CD4-positive, alpha-beta T cell treated with Interferon gamma for 1 hour (primary cell): Measurements from ENCODE around the gene ZNF518B.

Experiments used
- DNase-seq: peaks from one replicate; pipeline ENCODE4 v3.0.0-alpha.2; 2020

Gene ZNF518B, protein sequence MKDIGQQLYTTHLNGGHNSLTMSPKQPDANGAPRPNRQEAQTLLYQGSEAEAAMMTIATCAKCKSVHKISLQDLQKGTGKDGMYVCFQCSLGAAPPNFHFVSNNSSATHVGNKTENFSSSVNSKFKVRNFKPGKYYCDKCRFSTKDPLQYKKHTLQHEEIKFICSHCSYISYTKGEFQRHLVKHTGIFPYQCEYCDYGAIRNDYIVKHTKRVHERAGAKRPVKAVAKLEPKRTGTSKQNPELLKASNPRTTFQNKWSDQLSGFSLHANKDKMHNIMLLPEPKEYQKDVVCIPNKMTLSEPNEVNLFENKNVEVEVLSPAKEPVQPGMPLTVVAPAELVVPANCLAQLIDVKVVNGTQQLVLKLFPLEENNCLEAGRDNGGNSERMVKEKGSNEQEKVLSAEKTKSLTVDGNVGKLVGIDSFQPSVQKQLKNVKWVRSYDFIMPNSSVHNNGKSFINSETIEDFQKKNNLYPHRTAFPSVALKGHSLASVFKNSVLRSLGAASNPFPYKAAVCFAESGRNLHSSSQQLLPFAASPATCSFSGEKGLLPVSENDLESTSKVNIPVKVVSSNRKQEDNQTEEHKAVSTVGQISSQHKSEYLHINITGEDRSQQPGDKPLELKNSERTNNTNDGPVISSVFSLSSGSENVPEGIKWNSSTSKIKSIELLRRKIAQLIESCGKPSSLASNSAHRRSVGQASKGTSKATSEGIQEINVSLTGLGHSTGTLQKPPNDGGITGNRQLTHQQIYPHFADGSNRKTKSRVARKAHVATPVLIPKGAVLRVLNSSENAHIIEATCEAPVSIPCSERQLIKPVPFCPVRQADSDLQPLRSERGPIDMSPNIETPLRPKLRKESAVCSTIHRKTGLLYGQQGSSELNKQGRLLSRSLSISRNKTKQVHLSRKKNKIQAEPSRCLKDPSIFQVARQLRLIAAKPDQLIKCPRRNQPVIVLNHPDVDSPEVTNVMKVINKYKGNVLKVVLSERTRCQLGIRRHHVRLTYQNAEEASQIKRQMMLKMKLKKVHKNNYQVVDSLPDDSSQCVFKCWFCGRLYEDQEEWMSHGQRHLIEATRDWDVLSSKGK

DNA sequence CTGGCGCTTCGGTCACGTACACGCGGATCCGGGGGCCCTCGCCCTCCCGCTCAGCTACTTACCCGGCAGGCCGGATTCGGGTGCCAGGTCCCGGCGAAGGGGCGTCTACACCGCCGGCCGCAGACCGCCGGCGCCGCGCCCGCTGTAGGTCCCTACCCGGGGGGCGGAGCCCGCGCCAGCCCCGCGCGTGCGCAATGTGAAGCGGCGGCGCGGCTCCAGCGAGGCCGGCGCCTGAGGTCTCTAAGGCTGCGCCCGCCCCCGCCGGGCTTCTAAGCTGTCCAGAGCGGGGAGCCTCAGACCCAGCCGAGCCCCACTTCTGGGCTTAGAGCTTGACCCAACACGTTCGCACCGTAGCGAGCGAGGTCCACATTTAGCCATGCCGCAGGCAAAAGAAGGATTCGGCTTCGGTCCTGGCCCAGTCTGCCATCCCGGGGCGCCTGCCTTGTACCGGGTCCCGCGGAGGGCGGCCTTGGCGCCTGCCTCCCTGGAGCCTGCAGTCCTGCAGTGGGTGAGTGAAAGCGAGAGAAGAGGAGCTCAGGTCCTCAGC lies at the start of gene ZNF518B:
TSS of gene ZNF518B (minus strand) at position 172 of the 547 bp plus-strand sequence. CDS start 11,098 bp downstream, outside the sequence.
- DNase-seq = peak; percentile 83

DNA sequence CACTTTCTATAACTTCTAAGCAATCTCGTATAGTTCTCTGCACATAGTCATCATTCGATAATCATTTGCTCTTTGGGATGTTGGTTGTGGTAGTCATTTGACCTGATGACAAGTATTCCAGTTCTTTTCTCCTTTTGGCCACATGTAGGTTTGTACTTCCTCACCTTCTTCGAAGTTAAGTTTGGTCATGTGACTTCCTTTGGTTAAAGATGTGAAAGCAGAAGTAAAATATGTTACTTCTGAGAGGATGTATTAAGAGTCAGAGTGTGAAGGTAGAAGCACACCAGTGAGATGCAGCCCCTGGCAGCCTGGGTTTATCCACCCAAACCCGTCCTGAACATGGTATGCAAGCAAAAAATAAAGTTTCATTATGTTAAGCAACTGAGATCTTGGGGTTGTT lies 48.9 kb upstream of the ZNF518B start:
- DNase-seq = no peak

DNA sequence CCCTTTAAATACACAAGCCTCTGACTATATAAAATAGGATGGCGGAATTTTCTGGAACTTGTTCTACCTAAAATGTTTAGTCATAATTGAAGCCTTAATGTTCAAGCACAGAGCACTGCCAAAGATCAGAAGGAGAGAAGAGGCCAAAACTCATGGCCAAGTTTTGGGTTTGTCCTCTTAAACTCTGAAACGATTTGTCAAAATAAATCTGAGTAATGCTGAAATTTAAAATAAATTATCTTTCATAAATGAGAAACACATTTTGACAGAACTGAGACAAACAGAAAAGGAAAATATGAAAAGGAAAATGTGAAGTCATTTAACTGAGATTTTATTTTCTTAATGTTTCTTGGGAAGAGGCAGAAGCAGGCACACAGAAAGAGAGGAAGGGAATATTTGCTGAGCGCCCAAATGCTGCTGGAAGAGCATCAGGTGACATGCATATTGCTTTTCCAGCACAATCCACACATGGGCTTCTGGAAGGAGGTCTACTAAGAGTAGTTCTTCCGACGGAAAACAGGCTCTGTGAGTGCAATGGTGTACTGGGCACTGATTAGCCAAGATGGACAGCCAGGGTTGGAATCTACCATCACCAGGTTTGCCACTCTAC lies 47.4 kb upstream of the ZNF518B start:
- DNase-seq = no peak

DNA sequence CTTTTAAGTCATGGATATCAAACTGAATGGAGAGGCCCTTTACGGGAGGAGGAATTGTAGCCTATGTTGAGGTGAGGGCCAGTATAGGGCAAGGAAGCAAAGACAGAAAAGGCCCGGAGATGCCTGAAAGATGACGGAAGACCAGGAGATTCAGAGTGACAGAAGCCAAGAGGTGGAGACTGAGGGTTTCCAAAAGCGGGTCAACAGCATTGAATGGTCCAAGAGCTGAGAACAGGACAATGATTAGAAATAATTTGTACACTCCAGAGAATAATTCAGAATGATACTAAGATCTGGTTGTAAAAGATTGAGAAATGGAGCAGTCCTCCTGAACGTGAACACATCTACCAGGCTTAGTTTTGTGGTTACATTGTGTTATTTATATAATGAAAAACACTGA lies 45.5 kb upstream of the ZNF518B start:
- DNase-seq = no peak

DNA sequence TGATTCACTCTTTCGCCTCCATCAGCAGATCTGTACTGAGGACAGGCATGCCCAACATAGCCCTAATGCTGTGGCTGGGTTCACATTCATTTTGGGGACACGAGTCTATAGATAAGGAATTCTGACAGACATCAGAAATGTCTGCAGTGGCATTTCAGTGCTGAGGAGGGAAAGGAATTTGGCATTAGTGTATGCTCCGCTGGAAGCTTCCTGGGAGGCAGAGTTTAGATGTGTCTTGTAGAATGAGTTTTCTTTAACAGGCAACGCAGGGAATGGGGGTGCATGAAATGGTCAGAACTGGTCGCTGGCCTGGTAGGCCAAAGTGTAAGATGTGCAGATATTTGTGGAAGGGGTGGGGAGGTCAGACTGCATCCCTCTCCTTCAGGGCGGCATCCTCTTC lies 43.5 kb upstream of the ZNF518B start:
- DNase-seq = no peak

DNA sequence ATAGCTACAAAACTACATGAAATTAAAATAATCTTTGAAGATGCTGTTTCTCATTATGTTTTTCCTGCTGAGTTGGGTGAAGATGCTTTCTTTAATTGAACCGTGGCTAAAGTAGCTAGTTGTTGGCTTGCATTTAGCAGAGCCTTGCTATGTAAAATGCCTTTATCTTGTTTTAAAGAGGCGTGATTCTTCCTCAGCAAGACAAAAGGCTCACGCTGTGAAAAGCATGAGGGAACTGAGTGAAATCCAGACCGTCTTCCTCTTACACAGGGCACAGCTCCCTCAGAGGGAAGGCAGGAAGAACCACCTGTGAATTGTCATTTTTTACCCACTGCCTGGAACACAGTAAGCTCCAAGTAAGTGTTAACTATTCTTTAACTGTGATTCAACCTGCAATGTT lies 39.0 kb upstream of the ZNF518B start:
- no peak for DNase-seq

DNA sequence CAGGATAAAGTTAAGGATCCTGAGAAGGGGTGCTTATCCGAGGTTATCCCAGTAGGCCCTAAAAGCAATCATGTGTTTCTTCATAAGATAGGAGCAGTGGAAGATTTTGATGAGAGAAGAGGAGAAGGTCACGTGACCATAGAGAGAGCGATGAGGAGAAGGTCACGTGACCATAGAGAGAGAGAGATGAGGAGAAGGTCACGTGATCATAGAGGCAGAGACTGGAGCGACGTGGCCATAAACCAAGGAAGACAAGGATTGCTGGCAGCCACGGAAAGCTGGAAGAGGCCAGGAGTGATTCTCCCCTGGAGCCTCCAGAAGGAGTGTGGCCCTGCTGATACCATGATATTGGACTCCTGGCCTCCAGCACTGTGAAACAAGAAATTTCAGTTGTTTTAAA lies 38.4 kb upstream of the ZNF518B start:
- DNase-seq = no peak

DNA sequence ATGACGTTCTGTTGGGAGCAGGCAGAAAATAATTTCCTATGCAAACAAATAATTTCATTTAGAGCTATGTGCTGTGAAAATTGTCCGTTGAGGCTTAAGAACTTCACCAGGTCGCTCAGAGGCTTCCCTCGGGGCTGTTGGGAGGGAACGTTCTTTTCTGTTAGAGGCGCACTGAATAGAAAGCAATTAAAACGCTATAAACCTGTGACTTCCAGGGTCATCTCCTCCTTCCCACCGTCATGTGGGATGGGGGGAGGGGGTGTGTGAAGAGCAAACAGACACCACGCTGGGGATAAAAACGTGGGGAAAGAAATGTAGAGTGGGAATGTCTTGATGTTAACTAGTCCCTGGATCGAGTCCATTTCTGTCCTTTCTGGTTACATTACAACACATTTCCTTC lies 35.2 kb upstream of the ZNF518B start:
- no peak for DNase-seq

DNA sequence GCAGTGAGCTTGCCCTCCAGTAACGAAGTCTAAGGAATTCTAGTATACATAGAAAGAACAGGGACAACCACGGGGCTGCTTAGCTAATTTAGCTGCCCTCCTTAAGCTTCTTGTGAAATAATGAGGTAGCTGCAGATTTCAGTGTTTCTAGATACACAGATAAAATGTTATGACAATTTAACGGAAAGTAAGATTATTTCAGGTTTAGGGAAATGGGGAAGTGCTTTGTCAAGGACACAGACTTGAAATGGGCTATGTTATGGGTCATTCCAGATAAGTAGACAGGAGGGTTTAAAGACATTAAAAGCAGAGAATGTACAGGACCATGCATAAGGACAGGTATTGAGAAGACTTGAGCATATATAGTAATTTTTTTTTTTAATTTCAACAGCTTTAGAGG lies 34.2 kb upstream of the ZNF518B start:
- no peak for DNase-seq

DNA sequence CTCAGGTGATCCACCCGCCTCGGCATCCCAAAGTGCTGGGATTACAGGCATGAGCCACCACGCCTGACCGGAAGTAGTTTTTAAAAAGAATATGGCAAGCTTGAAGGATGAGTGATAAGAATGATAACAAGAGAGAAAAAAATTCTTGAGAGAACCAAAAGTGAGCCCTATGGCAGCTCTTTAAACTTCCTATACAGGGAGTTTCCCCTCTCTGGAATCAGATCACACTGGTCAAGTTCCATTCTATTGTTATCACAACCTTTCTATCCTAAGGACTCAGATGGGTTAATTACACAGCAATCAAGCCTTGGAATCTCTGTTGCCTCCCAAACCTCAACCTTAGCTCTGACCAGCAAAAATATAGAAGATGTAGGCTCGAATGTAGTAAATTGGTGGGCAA lies 33.8 kb upstream of the ZNF518B start:
- no peak for DNase-seq

DNA sequence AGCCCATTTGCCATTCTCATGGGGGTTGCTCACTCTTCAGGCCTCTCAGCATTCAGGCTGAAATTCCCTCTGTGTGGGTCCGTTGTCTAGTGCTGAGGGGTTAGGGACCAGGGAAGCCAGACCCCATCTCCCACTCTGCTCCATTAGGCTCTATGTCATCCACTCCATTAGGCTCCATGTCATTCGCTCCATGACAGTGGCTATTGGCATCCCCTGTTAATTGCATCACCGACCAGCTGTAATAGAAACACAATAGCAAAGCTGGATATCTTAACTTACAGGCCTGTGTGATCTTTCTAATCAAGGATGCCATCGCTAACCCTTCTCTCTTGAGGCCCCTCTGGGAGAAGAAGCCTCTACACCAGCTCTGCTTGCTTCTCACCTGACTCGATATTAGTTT lies 25.7 kb upstream of the ZNF518B start:
- DNase-seq = no peak

DNA sequence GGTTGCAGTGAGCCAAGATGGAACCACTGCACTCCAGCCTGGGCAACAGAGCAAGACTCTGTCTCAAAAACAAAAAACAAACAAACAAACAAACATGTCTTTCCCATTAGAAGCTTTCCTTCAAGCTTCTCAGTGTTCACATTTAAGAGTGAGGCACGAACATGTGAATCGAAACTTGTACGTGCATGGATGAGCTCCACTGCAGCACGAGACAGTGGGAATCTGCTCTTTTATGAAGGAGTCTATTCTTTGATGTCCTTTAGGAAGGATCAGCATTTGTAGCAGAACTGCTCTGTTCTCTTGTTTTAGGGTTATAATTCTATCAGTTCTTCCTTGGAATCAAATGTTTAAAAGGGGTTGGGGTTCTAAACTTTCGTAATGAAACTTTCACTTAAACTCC lies 23.4 kb upstream of the ZNF518B start:
- no peak for DNase-seq

DNA sequence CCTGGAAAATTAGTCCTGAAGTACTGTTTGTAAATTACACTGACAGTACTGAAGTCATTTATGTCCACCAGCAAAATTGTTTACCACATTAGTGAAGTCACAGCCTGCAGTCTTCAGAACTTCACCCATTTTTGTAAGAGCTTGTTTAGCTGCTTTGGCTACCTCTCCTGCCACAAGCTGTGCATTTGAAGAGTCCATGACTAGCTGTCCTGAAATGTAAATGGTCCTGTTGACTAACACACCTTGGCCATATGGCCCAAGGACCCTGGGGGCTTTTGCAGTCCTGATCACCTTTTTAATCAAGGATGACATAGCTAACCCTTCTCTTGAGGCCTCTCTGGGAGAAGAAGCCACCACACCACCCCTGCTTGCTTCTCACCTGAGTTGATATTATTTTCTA lies 21.4 kb upstream of the ZNF518B start:
- no peak for DNase-seq

DNA sequence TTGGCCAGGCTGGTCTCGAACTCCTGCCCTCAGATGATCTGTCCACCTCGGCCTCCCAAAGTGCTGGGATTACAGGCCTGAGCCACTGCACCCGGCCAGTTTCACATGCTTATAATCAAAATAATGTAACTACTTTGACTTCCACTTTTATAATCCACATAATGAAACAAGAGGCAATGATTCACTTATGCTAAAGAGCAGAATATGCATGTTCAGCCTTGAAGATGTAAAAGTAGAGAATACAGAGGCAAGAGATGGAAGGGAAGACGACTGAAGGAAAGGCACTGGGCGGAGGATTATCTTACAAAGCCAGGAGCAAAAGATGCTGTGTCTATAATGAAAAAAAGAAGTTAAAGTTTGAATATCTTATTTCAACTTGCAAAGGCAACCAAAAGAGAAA lies 13.3 kb upstream of the ZNF518B start:
- DNase-seq = no peak

DNA sequence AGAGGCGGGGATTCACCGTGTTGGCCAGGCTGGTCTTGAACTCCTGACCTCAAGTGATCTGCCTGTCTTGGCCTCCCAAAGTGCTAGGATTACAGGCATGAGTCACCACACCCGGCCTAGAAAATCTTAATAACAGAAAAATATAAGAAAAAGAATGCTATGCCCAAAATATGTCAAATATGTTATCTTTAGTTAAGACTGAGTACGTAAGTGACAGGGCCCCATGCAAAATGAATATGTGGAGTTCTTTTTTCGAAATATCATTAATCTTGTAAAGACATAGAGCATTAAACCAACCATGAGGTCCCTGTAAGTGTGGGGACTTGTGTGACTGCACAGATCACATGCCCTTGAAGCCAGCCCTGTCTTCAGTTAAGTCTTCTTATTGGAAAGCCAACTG lies 8.9 kb upstream of the ZNF518B start:
- no peak for DNase-seq

DNA sequence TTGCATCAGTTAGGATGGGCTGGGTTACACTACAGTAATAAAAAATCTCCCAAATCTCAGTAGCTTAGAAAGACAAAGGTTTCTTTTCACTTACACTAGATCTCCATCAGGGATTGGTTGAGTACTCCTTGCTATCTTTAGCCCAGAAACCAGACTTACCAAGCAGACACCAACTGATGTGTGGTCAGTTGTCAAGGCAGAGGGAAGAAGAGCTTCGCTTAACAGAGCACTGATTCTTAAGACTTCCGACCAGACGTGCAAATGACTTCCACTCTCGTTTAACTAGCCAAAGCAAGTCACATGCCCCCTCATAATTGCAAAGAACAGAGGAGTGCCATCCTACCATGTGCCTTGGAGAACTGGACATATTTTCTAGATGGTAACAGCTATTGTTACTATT lies 5.7 kb upstream of the ZNF518B start:
- DNase-seq = no peak

DNA sequence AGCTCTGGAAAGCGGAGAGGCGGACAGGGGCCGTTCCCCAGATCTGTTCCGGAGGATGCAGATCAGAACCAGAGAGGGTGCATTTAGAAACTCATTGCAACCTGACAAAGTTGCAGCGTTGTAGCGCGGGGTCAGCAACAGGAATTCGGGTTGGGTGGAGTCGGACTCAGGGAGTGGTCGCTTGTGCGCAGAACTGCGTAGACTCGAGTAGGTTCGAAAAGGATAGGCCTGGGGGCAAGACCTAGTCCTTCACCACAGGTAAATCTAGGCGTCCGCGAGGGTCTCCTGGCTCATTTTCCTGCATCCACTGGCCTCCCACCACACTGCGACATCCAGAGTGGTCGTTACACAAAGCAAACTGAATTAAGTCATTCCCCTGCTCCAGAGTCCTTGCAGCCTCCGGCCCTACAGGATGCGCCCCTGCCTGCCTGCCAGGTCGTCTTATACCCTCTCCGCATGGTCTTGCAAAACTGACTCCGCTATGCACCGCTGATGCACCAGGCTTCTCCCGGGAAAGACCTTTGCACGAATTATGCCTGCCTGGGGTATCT lies 4.7 kb upstream of the ZNF518B start:
- no peak for DNase-seq

DNA sequence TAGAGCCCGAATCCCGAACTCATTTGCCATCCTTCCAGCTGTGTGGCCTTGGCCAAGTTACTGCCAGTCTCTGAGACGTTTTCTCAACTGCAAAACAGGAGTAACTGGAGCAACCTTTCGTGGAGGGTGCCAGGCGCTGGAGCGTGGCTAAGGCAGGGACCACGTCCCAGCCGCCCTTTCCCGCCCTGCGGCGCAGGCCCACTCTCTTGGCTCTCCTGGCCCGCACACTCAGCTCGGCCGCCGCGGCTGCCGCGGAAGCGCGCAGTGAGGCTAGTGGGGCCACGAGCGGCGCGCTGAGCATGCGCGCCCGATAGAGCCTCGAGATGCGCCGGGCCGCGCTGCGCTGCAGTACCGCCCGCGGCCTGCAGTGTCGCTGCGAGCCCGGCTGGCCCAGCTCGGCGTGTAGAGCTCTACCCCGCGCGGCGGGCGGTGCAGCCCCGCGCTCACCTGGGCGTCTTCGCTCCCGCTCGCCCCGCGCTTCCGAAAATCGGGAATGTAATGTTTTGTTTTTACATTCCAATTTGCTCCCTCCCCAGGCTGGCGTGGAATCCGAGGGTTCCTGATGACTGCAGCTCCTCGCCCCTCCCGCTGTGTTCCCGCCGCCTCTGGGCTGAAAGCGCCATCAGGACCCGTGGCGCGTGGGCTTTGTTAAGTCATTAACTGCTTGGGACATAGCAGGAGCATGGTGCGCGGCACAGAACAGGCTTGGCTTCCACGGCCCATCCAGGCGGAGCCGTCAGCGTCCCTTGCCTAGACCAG lies 4.0 kb upstream of the ZNF518B start:
- DNase-seq = peak; percentile 78

DNA sequence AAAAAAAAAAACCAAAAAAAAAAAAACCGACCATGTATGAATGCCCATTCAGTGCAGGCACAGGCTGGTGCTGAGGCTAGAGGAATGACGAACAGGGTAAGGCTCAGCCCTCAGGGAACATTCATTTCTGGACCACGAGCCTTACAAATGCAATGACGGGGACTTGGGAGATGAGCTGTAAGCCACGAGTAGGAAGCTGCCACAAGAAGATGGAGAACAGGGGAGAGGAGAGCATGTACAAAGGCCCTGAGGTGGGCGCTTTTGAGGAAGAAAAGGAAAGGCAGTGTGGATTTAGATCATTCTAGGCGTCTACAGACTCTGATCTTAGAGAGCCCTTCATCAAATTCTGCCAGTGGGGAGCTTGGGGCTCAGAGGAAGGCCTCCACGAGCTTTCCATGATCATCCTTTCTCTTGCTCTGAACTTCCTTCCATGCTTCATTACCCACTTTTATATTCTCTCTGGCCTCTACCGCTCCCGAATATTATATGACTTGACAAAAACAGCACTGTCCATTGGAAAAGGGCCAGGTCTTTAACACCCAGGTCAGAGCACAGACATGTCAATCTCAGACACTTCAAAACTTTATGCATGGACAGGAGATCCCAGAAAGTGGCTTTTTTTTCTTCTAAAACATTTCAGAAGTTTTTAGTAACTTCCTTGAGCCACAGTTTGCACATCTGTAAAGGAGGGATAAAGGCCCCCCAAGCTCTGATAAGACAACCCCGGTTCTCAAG lies 3.3 kb upstream of the ZNF518B start:
- DNase-seq = no peak

DNA sequence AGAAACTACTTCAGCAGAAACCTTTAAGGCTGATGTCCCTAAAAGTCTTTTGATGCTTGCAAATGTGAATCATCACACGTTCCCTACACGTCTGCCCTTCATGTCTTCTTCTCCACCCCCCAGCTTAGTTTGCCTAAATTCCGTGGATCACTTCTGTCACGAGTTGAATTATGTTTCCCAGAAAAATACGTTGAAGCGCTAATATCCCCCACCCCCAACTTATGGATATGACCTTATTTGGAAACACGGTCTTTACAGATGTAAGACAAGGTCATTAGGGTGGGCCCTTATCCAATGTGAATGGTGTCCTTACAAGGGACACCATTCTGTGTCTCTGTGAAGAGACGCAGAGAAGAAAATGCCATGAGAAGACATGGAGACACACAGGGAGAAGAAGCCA lies 2.1 kb upstream of the ZNF518B start:
- DNase-seq = no peak

DNA sequence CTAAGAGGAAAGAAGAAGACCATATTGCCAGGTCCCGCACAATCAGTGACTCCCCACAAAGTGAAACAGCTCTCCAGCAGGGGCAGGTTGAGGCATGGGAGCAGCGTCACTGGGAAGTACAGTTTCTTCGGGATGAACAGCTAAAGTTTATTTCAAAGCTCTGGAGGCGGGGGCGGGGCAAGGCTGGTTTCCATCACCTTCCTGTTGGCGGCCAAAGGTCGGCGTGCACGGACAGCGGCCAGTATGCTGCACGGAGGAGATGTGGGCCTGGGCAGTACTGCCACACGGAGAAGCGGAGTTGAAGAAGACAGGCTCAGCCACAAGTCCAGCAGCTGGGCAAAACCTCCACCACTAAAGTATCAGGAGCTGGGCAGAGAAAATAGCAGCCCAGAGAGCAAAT lies 951 bp upstream of the ZNF518B start:
- no peak for DNase-seq
